Measurements from ENCODE around the gene NEU1. TPM values are rescaled to one million over a fixed set of nuclear protein-coding genes. Genes with fewer than 3 reads are reported as not detected.
A peak's percentile ranks its signal among the peaks of the same experiment; 100 is the strongest.
"Not testable (repeated sequence)": the region's sequence is repeated elsewhere in the genome, so short reads cannot be mapped to it uniquely, and the experiment has no call there.

The NEU1 gene
- total RNA-seq, 1 donor from 2014 or later, result 78.1 TPM

DNA sequence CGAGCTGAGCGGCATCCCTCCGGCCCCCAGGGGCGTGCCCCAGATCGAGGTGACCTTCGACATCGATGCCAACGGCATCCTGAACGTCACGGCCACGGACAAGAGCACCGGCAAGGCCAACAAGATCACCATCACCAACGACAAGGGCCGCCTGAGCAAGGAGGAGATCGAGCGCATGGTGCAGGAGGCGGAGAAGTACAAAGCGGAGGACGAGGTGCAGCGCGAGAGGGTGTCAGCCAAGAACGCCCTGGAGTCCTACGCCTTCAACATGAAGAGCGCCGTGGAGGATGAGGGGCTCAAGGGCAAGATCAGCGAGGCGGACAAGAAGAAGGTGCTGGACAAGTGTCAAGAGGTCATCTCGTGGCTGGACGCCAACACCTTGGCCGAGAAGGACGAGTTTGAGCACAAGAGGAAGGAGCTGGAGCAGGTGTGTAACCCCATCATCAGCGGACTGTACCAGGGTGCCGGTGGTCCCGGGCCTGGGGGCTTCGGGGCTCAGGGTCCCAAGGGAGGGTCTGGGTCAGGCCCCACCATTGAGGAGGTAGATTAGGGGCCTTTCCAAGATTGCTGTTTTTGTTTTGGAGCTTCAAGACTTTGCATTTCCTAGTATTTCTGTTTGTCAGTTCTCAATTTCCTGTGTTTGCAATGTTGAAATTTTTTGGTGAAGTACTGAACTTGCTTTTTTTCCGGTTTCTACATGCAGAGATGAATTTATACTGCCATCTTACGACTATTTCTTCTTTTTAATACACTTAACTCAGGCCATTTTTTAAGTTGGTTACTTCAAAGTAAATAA is 45.3 kb downstream of the NEU1 start:
- DNase-seq, result not testable (repeated sequence)

GRCh38 chr6:31815025-31815838 is 47.4 kb downstream of the NEU1 start, which contains the start of the genes HSPA1A and HSPA1L:
TSS of gene HSPA1A (plus strand) at chr6:31815543. CDS start at chr6:31815757, 214 bp downstream.
TSS of gene HSPA1L (minus strand) at chr6:31815283. CDS start at chr6:31811972, 3,311 bp downstream.
- DNase-seq, result peak; percentile 97

- peak; percentile 98 for DNase-seq
Measured at GRCh38 chr6:31814677-31815024, 48.0 kb downstream of the NEU1 start.

- DNase-seq, result no peak
Measured at GRCh38 chr6:31813465-31813849, 49.2 kb downstream of the NEU1 start.

- no peak for DNase-seq
Measured at GRCh38 chr6:31811645-31812044, 51.0 kb downstream of the NEU1 start.

- not testable (repeated sequence) for DNase-seq
Measured at GRCh38 chr6:31808599-31808998, 54.0 kb downstream of the NEU1 start.

Other genes with a start within 250 kb of the NEU1 start
- gene AIF1, start 247.6 kb downstream of the NEU1 start, total RNA-seq, result not detected in 2 replicates
- 32.2 and 70.8 TPM in 2 replicates for gene PRRC2A, start 242.1 kb downstream of the NEU1 start, total RNA-seq
- 133 and 309 TPM in 2 replicates for gene BAG6, start 210.2 kb downstream of the NEU1 start, total RNA-seq
- gene APOM, start 206.9 kb downstream of the NEU1 start, total RNA-seq, result 0.34 and 0.37 TPM in 2 replicates
- 20.6 and 28.6 TPM in 2 replicates for gene C6orf47, start 202.0 kb downstream of the NEU1 start, total RNA-seq
- 11.9 and 12.9 TPM in 2 replicates for gene GPANK1, start 197.8 kb downstream of the NEU1 start, total RNA-seq
- 111 and 116 TPM in 2 replicates for gene CSNK2B, start 196.7 kb downstream of the NEU1 start, total RNA-seq
- gene LY6G5B, start 192.8 kb downstream of the NEU1 start, total RNA-seq, result 1.8 and 3.2 TPM in 2 replicates
- 3.6 and 4.5 TPM in 2 replicates for gene LY6G5C, start 181.8 kb downstream of the NEU1 start, total RNA-seq
- gene ABHD16A, start 159.5 kb downstream of the NEU1 start, total RNA-seq, result 60.7 and 66.9 TPM in 2 replicates
- gene LY6G6F, start 156.0 kb downstream of the NEU1 start, total RNA-seq, result not detected in 2 replicates
- not detected in 2 replicates for gene LY6G6D, start 147.5 kb downstream of the NEU1 start, total RNA-seq
- gene LY6G6C, start 141.1 kb downstream of the NEU1 start, total RNA-seq, result not detected in 2 replicates
- gene MPIG6B, start 139.4 kb downstream of the NEU1 start, total RNA-seq, result not detected in 2 replicates
- gene DDAH2, start 133.5 kb downstream of the NEU1 start, total RNA-seq, result 126 and 150 TPM in 2 replicates
- gene CLIC1, start 126.3 kb downstream of the NEU1 start, total RNA-seq, result 543 and 615 TPM in 2 replicates
- gene MSH5, start 122.8 kb downstream of the NEU1 start, total RNA-seq, result 7.1 and 8.5 TPM in 2 replicates
- 1.4 and 2.4 TPM in 2 replicates for gene SAPCD1, start 100.2 kb downstream of the NEU1 start, total RNA-seq
- 0.05 and 0.34 TPM in 2 replicates for gene VWA7, start 85.5 kb downstream of the NEU1 start, total RNA-seq
- 39.7 and 116 TPM in 2 replicates for gene VARS1, start 67.1 kb downstream of the NEU1 start, total RNA-seq
- 32.0 and 36.9 TPM in 2 replicates for gene LSM2, start 55.9 kb downstream of the NEU1 start, total RNA-seq
- gene HSPA1L, start 47.5 kb downstream of the NEU1 start, total RNA-seq, result 0.51 and 0.85 TPM in 2 replicates
- gene HSPA1A, start 47.3 kb downstream of the NEU1 start, total RNA-seq, result 139 and 155 TPM in 2 replicates
- gene HSPA1B, start 35.1 kb downstream of the NEU1 start, total RNA-seq, result 68.8 and 71.5 TPM in 2 replicates
- gene SLC44A4, start 16.2 kb upstream of the NEU1 start, total RNA-seq, result 0.05 and 0.17 TPM in 2 replicates
- gene EHMT2, start 34.9 kb upstream of the NEU1 start, total RNA-seq, result 45.9 and 58.9 TPM in 2 replicates
- gene ZBTB12, start 39.3 kb upstream of the NEU1 start, total RNA-seq, result 3.6 and 4.9 TPM in 2 replicates
- gene C2, start 64.9 kb upstream of the NEU1 start, total RNA-seq, result not detected in 2 replicates
- 1.6 and 2.0 TPM in 2 replicates for gene CFB, start 83.3 kb upstream of the NEU1 start, total RNA-seq
- 111 and 114 TPM in 2 replicates for gene NELFE, start 96.2 kb upstream of the NEU1 start, total RNA-seq
- gene SKIC2, start 96.4 kb upstream of the NEU1 start, total RNA-seq, result 37.3 and 48.2 TPM in 2 replicates
- 12.8 and 14.6 TPM in 2 replicates for gene DXO, start 109.3 kb upstream of the NEU1 start, total RNA-seq
- 1.5 and 2.2 TPM in 2 replicates for gene C4A, start 119.2 kb upstream of the NEU1 start, total RNA-seq
- gene C4B, start 152.0 kb upstream of the NEU1 start, total RNA-seq, result 1.2 and 2.6 TPM in 2 replicates
- 0.34 TPM in 1 of 2 replicates, not detected in the other for gene CYP21A2, start 175.6 kb upstream of the NEU1 start, total RNA-seq
- 4.6 and 4.8 TPM in 2 replicates for gene TNXB, start 246.5 kb upstream of the NEU1 start, total RNA-seq

All from dermis blood vessel endothelial cell (primary cell).